ENCODE results near the gene KCNV2. TPM values are rescaled to one million over a fixed set of nuclear protein-coding genes. Genes with fewer than 3 reads are reported as not detected.

Gene KCNV2
- total and polyA plus RNA-seq, 4 donors, result 0.10 TPM; not detected in 3

GRCh38 chr9:2765250-2765880 is 48.1 kb downstream of the KCNV2 start:
- 76% methylated on average over 4 of the region's 4 CpGs for WGBS
- DNase-seq (ENCODE audit: low spot score), result no peak
- Histone ChIP-seq H3K9me3 (ENCODE audit: control insufficient read depth in 4 of 4, low read length in 3 of 4) (no peaks in the 10 kb centered on the region), H3K27ac (ENCODE audit: low read depth in 1 of 2, low read length in 2 of 2) (no peak overlapping the region), H3K27me3 (ENCODE audit: control insufficient read depth in 4 of 4, insufficient read depth in 4 of 4, low read length in 3 of 4) (no peaks in the 10 kb centered on the region), H3K9ac (ENCODE audit: low read depth in 1 of 2, low read length in 2 of 2) (no peak overlapping the region), H3K36me3 (ENCODE audit: control insufficient read depth in 4 of 4, insufficient read depth in 3 of 4, low read depth in 1 of 4, low read length in 3 of 4) (peaks cover 0 to 8% (median 0%) of the 10 kb centered on the region in 4 donors), H3K4me1 (ENCODE audit: control insufficient read depth in 4 of 4, insufficient read depth in 4 of 4, low read length in 3 of 4) (no peaks in the 10 kb centered on the region), H3K4me3 (ENCODE audit: low read depth in 1 of 3, low read length in 3 of 3) (no peak overlapping the region)
- TF ChIP-seq JUND (IDR thresholded peaks at IDR 0.05), result no peak

- Histone ChIP-seq H3K9ac (ENCODE audit: low read depth in 1 of 2, low read length in 2 of 2) (no peak overlapping the region), H3K9me3 (ENCODE audit: control insufficient read depth in 4 of 4, low read length in 3 of 4) (peaks cover 0 to 3% (median 0%) of the 10 kb centered on the region in 4 donors), H3K27ac (ENCODE audit: low read depth in 1 of 2, low read length in 2 of 2) (no peak overlapping the region), H3K36me3 (ENCODE audit: control insufficient read depth in 4 of 4, insufficient read depth in 3 of 4, low read depth in 1 of 4, low read length in 3 of 4) (peaks cover 1 to 18% (median 7%) of the 10 kb centered on the region in 4 donors), H3K4me1 (ENCODE audit: control insufficient read depth in 4 of 4, insufficient read depth in 4 of 4, low read length in 3 of 4) (no peaks in the 10 kb centered on the region), H3K4me3 (ENCODE audit: low read depth in 1 of 3, low read length in 3 of 3) (no peak overlapping the region), H3K27me3 (ENCODE audit: control insufficient read depth in 4 of 4, insufficient read depth in 4 of 4, low read length in 3 of 4) (no peaks in the 10 kb centered on the region)
- no peak for DNase-seq (ENCODE audit: low spot score)
- 80% methylated on average over 7 of the region's 7 CpGs for WGBS
- no peak for TF ChIP-seq REST (IDR thresholded peaks at IDR 0.05)
Measured at GRCh38 chr9:2767800-2768677, 50.7 kb downstream of the KCNV2 start.

- no peak overlapping the region for H3K4me3 ChIP-seq (ENCODE audit: low read depth in 1 of 3, low read length in 3 of 3)
- H3K9me3 ChIP-seq (ENCODE audit: control insufficient read depth in 4 of 4, low read length in 3 of 4), result peaks cover 0 to 10% (median 0%) of the 10 kb centered on the region in 4 donors
- no peak for TF ChIP-seq ZBTB33 (IDR thresholded peaks at IDR 0.05)
- TF ChIP-seq HNF4G (IDR thresholded peaks at IDR 0.05), result no peak
- TF ChIP-seq JUND (IDR thresholded peaks at IDR 0.05), result no peak
- TF ChIP-seq EGR1 (IDR thresholded peaks at IDR 0.05; ENCODE audit: low read depth in 2 of 2), result no peak
- TF ChIP-seq SP1 (IDR thresholded peaks at IDR 0.05), result no peak
- TF ChIP-seq GABPA (IDR thresholded peaks at IDR 0.05 in 1 of 2, conservative IDR thresholded peaks at IDR 0.05 in 1 of 2), result no peak
- no peak for TF ChIP-seq HNF4A (conservative IDR thresholded peaks at IDR 0.05)
- peaks cover 3 to 36% (median 17%) of the 10 kb centered on the region in 4 donors for H3K36me3 ChIP-seq (ENCODE audit: control insufficient read depth in 4 of 4, insufficient read depth in 3 of 4, low read depth in 1 of 4, low read length in 3 of 4)
- WGBS, result 70% methylated on average over 3 of the region's 3 CpGs
- no peaks in the 10 kb centered on the region for H3K4me1 ChIP-seq (ENCODE audit: control insufficient read depth in 4 of 4, insufficient read depth in 4 of 4, low read length in 3 of 4)
- H3K27me3 ChIP-seq (ENCODE audit: control insufficient read depth in 4 of 4, insufficient read depth in 4 of 4, low read length in 3 of 4), result no peaks in the 10 kb centered on the region
- H3K9ac ChIP-seq (ENCODE audit: low read depth in 1 of 2, low read length in 2 of 2), result no peak overlapping the region
- no peak overlapping the region for H3K27ac ChIP-seq (ENCODE audit: low read depth in 1 of 2, low read length in 2 of 2)
- no peak for DNase-seq (ENCODE audit: low spot score)
Measured at GRCh38 chr9:2771087-2771486, 53.8 kb downstream of the KCNV2 start.

Measured in liver (tissue), 9 donors.